Prostate gland (tissue), 2 donors: ENCODE results near the gene HERC5. TPM values are rescaled to one million over a fixed set of nuclear protein-coding genes. Genes with fewer than 3 reads are reported as not detected.

Experiments
- DNase-seq: peaks from one replicate; pipeline ENCODE4 v3.0.0-alpha.2; 2019; ENCODE audit warnings: low spot score
- H3K27ac ChIP-seq, 2 donors: fragments of 200-600 bp; sonication (generic); 2 replicates each; pipeline ENCODE4 v1.5.1; 2017 to 2019
- H3K27me3 ChIP-seq: fragments of 200-600 bp; sonication (generic); replicated peaks from 2 replicates; pipeline ENCODE4 v1.5.1; 2019; ENCODE audit not compliant: insufficient read depth
- H3K36me3 ChIP-seq, 2 donors: fragments of 200-600 bp; sonication (generic); 1 replicate in 1 of 2; 2 replicates in 1 of 2; pipeline versions ENCODE4 v1.5.1 to v1.8.1; 2017 to 2019
- H3K4me1 ChIP-seq: fragments of 200-600 bp; sonication (generic); replicated peaks from 2 replicates; pipeline ENCODE4 v1.5.1; 2019
- H3K4me3 ChIP-seq, 2 donors: fragments of 200-600 bp; sonication (generic); 2 replicates each; pipeline ENCODE4 v1.5.1; 2017 to 2019
- H3K9me3 ChIP-seq: fragments of 200-600 bp; sonication (generic); 2 replicates; pipeline ENCODE4 v1.5.1; 2017
- POLR2A ChIP-seq: fragments of 450-650 bp; IDR thresholded peaks from one replicate; pipeline ENCODE4 v1.6.1; 2016; ENCODE audit warnings: antibody characterized with exemption, mild to moderate bottlenecking
- POLR2AphosphoS5 ChIP-seq: sonication (generic); formaldehyde crosslinking; IDR thresholded peaks from one replicate; pipeline ENCODE4 v1.6.1; 2017; ENCODE audit warnings: antibody characterized with exemption
- WGBS: methylation state at CpG from one replicate; pipeline ENCODE4 v1.1.5; 2018; 5-methylcytosine and 5-hydroxymethylcytosine counted together
- intact Hi-C: fragments of 100-400 bp; cut with DNase I; formaldehyde crosslinking; loops from one replicate; pipeline ENCODE4 v1.14.2; 2022
- total RNA-seq, 2 donors: library from RNA; depleted of rRNA; stranded (reverse); fragments of >200 nt; gene quantifications; one replicate each; pipeline ENCODE4 v1.1.0, GENCODE V29; 2016
- TF ChIP-seq, protein P1 (sequence below), 4 experiments: fragments of 200-600 bp in 2 of 4; fragments of 450-650 bp in 2 of 4; sonication (generic) in 2 of 4; IDR thresholded peaks; 1 replicate in 3 of 4; 2 replicates in 1 of 4; pipeline ENCODE4 v1.5.1; 2016 to 2019; ENCODE audit warnings: antibody characterized with exemption in 4 of 4, mild to moderate bottlenecking in 2 of 4, moderate library complexity in 2 of 4

The HERC5 gene
- total RNA-seq, 2 donors from 2014 or later = 8.8 to 59.4 TPM

DNA sequence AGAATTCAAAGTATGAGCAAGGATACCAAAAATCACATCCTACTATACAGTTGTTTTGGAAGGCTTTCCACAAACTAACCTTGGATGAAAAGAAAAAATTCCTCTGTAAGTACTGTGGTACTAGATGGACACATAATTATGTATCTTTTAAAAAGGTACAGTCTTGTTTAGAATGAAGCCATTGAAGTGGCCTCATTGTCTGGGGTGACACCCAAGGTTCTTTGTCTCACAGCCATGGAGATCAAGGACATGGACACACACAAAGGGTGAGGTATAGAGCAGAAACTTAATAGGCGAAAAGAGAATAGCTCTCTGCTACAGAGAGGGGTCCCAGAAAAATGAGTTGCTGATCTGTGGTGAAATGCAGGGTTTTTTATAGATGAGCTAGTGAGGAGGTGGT lies 16.8 kb upstream of the HERC5 start:
- Histone ChIP-seq H3K4me1 (no peaks in the 10 kb centered on the region), H3K9me3 (no peaks in the 10 kb centered on the region), H3K27ac (no peak overlapping the region), H3K4me3 (no peak overlapping the region), H3K27me3 (no peaks in the 10 kb centered on the region), H3K36me3 (no peaks in the 10 kb centered on the region)
- WGBS = 96% methylated on average over 1 of the region's 1 CpG
- intact Hi-C loops = no loop called here
- TF ChIP-seq, protein P1, sequence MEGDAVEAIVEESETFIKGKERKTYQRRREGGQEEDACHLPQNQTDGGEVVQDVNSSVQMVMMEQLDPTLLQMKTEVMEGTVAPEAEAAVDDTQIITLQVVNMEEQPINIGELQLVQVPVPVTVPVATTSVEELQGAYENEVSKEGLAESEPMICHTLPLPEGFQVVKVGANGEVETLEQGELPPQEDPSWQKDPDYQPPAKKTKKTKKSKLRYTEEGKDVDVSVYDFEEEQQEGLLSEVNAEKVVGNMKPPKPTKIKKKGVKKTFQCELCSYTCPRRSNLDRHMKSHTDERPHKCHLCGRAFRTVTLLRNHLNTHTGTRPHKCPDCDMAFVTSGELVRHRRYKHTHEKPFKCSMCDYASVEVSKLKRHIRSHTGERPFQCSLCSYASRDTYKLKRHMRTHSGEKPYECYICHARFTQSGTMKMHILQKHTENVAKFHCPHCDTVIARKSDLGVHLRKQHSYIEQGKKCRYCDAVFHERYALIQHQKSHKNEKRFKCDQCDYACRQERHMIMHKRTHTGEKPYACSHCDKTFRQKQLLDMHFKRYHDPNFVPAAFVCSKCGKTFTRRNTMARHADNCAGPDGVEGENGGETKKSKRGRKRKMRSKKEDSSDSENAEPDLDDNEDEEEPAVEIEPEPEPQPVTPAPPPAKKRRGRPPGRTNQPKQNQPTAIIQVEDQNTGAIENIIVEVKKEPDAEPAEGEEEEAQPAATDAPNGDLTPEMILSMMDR (IDR thresholded peaks at IDR 0.05) = no peak
- TF ChIP-seq POLR2A (no peak), POLR2AphosphoS5 (no peak)
- no peak for DNase-seq

DNA sequence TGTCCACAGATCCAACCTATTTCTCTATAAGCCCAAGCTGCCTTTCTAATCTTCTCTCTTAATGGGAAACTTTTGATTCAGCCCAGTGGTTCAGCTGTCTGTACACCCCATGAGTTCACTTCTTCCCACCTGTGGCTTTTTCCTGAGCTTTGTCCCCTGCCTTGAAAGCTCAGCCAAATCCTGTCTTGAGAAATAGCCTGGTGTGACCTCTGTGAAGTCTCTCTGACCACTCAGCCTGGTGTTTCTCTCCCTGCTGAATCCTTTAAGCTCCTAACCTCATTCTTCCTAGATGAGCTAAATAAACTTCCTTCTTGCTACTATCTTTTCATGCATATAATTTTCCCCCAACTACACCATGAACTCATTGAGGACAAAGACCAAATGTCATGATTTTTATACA lies 15.2 kb upstream of the HERC5 start:
- no peak overlapping the region for H3K27ac ChIP-seq

DNA sequence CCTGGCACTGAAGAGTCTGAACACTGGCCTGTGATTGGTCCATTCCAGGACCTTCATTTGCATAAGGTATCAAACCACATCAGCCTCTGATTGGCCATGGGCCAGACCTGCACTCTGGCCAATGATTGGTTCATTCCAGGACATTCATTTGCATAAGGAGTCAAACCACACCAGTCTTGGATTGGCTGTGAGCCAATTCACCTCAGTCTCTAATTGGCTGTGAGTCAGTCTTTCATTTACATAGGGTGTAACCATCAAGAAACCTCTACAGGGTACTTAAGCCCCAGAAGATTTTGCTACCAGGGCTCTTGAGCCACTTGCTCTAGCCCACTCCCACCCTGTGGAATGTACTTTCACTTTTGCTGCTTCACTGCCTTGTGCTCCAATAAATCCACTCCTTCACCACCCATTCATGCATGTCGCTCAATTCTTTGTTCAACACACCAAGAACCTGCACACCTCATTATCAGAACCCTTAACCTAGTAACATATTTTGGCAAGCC lies 14.2 kb upstream of the HERC5 start:
- 97% methylated on average over 1 of the region's 1 CpG for WGBS
- TF ChIP-seq, protein P1 (IDR thresholded peaks at IDR 0.05) = no peak
- TF ChIP-seq POLR2A (no peak), POLR2AphosphoS5 (no peak)
- no peaks in the 10 kb centered on the region for H3K36me3 ChIP-seq

More for the DNA sequence above, 15.2 kb upstream of the HERC5 start:
- Histone ChIP-seq H3K9me3 (no peaks in the 10 kb centered on the region), H3K36me3 (no peaks in the 10 kb centered on the region), H3K4me1 (no peaks in the 10 kb centered on the region), H3K4me3 (no peak overlapping the region), H3K27me3 (no peaks in the 10 kb centered on the region)
- no peak for TF ChIP-seq POLR2A
- TF ChIP-seq, protein P1 (IDR thresholded peaks at IDR 0.05) = no peak
- TF ChIP-seq POLR2AphosphoS5 = no peak
- intact Hi-C loops = no loop called here
- no peak for DNase-seq

DNA sequence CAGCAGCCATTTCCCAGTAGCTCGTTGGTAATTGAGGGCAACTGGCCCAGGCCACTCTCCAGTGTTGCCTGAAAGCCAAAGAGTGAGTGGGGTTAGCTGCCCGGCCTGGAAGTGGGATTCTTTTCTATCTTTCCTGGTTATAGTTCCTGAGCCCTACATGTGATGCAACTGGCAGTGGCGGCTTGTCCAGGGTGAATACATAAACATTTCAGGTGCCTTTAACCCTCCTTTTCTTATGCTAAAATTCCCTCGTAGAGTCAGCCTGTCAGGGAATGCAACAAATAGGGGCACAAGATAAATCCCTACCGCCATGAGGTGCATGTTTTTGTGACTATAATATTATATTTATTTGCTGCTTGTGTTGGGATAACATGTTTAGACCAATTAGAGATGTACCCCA lies 13.4 kb upstream of the HERC5 start:
- Histone ChIP-seq H3K9me3 (no peaks in the 10 kb centered on the region), H3K4me1 (no peaks in the 10 kb centered on the region), H3K4me3 (no peak overlapping the region), H3K27ac (no peak overlapping the region), H3K27me3 (no peaks in the 10 kb centered on the region), H3K36me3 (no peaks in the 10 kb centered on the region)
- 93% methylated on average over 5 of the region's 5 CpGs for WGBS
- intact Hi-C loops = no loop called here
- no peak for TF ChIP-seq POLR2A
- TF ChIP-seq, protein P1 (IDR thresholded peaks at IDR 0.05) = no peak
- TF ChIP-seq POLR2AphosphoS5 = no peak
- DNase-seq = no peak

More for the DNA sequence above, 14.2 kb upstream of the HERC5 start:
- H3K4me1 ChIP-seq = no peaks in the 10 kb centered on the region
- H3K9me3 ChIP-seq = no peaks in the 10 kb centered on the region
- no peak for DNase-seq
- H3K4me3 ChIP-seq = no peak overlapping the region
- H3K27me3 ChIP-seq = no peaks in the 10 kb centered on the region
- intact Hi-C loops = no loop called here
- no peak overlapping the region for H3K27ac ChIP-seq

DNA sequence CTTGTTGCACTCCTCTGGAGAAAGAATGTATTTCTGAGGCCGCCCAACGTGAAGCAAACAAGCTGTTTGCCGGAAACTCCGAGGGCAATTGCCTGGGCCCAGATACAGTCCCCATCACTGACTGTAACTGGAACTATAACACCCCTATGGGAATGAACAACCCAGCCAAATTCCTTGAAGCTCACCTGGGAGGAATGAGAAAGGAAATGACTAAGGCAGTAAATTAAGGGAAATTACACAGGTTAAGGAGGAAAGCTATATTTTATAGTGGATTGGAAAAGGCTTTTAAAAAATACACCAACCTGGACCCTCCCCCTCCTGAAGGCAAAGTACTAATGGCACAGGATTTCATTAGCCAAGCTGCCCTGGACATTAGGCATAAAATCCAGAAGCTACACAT lies 11.7 kb upstream of the HERC5 start:
- DNase-seq = no peak
- no peaks in the 10 kb centered on the region for H3K9me3 ChIP-seq

More for the DNA sequence above, 11.7 kb upstream of the HERC5 start:
- Histone ChIP-seq H3K27me3 (no peaks in the 10 kb centered on the region), H3K36me3 (no peaks in the 10 kb centered on the region), H3K27ac (no peak overlapping the region), H3K4me3 (no peak overlapping the region), H3K4me1 (no peaks in the 10 kb centered on the region)
- TF ChIP-seq POLR2A = no peak
- no peak for TF ChIP-seq POLR2AphosphoS5
- TF ChIP-seq, protein P1 (IDR thresholded peaks at IDR 0.05) = no peak
- intact Hi-C loops = no loop called here
- WGBS = 80% methylated on average over 4 of the region's 4 CpGs
